Transverse colon (tissue), 4 donors: Measurements from ENCODE around the gene SCAF1.

Experiments
- POLR2AphosphoS5 ChIP-seq, 3 donors: sonication (generic); formaldehyde crosslinking; IDR thresholded peaks; one replicate each; pipeline ENCODE4 v1.6.1; 2016; ENCODE audit warnings: antibody characterized with exemption in 3 of 3
- TF ChIP-seq, protein P1 (sequence below), 5 experiments: fragments of 200-600 bp in 3 of 5; fragments of 450-650 bp in 2 of 5; sonication (generic) in 3 of 5; IDR thresholded peaks; 1 replicate in 2 of 5; 2 replicates in 3 of 5; pipeline ENCODE4 v1.5.1; 2016 to 2017; ENCODE audit warnings: antibody characterized with exemption in 5 of 5, inconsistent platforms in 3 of 5, mild to moderate bottlenecking in 2 of 5, moderate library complexity in 1 of 5

DNA sequence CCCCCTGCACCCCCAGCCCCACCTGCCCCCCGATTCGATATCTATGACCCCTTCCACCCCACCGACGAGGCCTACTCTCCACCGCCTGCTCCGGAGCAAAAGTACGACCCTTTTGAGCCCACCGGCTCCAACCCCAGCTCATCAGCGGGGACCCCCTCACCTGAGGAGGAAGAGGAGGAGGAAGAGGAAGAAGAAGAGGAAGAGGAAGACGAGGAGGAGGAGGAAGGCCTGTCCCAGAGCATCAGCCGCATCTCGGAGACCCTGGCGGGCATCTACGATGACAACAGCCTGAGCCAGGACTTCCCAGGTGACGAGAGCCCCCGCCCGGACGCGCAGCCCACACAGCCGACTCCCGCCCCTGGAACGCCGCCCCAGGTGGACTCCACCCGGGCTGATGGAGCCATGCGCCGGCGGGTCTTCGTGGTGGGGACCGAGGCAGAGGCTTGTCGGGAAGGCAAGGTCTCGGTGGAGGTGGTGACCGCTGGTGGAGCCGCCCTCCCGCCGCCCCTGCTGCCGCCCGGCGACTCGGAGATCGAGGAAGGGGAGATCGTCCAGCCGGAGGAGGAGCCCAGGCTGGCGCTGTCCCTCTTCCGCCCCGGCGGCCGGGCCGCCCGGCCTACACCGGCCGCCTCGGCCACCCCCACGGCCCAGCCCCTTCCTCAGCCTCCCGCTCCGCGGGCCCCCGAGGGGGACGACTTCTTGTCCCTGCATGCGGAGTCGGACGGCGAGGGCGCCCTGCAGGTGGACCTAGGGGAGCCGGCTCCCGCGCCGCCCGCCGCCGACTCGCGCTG lies 9.2 kb downstream of the SCAF1 start:
- TF ChIP-seq, protein P1, sequence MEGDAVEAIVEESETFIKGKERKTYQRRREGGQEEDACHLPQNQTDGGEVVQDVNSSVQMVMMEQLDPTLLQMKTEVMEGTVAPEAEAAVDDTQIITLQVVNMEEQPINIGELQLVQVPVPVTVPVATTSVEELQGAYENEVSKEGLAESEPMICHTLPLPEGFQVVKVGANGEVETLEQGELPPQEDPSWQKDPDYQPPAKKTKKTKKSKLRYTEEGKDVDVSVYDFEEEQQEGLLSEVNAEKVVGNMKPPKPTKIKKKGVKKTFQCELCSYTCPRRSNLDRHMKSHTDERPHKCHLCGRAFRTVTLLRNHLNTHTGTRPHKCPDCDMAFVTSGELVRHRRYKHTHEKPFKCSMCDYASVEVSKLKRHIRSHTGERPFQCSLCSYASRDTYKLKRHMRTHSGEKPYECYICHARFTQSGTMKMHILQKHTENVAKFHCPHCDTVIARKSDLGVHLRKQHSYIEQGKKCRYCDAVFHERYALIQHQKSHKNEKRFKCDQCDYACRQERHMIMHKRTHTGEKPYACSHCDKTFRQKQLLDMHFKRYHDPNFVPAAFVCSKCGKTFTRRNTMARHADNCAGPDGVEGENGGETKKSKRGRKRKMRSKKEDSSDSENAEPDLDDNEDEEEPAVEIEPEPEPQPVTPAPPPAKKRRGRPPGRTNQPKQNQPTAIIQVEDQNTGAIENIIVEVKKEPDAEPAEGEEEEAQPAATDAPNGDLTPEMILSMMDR (IDR thresholded peaks at IDR 0.05), result no peak
- no peak for TF ChIP-seq POLR2AphosphoS5 (IDR thresholded peaks at IDR 0.05)
